ENCODE data around the gene PCDHA4.

Gene PCDHA4

DNA sequence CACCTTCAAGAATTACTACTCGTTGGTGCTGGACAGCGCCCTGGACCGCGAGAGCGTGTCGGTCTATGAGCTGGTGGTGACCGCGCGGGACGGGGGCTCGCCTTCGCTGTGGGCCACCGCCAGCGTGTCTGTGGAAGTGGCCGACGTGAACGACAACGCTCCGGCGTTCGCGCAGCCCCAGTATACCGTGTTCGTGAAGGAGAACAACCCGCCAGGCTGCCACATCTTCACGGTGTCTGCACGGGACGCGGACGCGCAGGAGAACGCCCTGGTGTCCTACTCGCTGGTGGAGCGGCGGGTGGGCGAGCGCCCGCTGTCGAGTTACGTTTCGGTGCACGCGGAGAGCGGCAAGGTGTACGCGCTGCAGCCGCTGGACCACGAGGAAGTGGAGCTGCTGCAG, 16.1 kb downstream of the PCDHA4 start:
- TF ChIP-seq, protein P1, sequence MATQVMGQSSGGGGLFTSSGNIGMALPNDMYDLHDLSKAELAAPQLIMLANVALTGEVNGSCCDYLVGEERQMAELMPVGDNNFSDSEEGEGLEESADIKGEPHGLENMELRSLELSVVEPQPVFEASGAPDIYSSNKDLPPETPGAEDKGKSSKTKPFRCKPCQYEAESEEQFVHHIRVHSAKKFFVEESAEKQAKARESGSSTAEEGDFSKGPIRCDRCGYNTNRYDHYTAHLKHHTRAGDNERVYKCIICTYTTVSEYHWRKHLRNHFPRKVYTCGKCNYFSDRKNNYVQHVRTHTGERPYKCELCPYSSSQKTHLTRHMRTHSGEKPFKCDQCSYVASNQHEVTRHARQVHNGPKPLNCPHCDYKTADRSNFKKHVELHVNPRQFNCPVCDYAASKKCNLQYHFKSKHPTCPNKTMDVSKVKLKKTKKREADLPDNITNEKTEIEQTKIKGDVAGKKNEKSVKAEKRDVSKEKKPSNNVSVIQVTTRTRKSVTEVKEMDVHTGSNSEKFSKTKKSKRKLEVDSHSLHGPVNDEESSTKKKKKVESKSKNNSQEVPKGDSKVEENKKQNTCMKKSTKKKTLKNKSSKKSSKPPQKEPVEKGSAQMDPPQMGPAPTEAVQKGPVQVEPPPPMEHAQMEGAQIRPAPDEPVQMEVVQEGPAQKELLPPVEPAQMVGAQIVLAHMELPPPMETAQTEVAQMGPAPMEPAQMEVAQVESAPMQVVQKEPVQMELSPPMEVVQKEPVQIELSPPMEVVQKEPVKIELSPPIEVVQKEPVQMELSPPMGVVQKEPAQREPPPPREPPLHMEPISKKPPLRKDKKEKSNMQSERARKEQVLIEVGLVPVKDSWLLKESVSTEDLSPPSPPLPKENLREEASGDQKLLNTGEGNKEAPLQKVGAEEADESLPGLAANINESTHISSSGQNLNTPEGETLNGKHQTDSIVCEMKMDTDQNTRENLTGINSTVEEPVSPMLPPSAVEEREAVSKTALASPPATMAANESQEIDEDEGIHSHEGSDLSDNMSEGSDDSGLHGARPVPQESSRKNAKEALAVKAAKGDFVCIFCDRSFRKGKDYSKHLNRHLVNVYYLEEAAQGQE (IDR thresholded peaks at IDR 0.05; ENCODE audit: low read depth) = peak; percentile 34; the same call in 1 of the 2 replicates

DNA sequence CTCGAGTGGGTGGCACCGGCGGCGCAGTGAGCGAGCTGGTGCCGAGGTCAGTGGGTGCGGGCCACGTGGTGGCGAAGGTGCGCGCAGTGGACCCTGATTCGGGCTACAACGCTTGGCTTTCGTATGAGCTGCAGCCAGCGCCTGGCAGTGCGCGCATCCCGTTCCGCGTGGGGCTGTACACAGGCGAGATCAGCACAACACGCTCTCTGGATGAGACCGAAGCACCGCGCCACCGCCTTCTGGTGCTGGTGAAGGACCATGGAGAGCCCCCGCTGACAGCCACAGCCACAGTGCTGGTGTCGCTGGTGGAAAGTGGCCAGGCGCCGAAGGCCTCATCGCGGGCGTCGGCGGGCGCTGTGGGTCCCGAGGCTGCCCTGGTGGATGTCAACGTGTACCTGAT, 16.6 kb downstream of the PCDHA4 start:
- TF ChIP-seq TCF12 (IDR thresholded peaks at IDR 0.05; ENCODE audit: low read depth) (no peak), EGR1 (IDR thresholded peaks at IDR 0.05) (no peak), CREB1 (IDR thresholded peaks at IDR 0.05; ENCODE audit: low read depth) (no peak), YY1 (IDR thresholded peaks at IDR 0.05; ENCODE audit: low read depth) (no peak), EP300 (IDR thresholded peaks at IDR 0.05; ENCODE audit: borderline replicate concordance) (no peak), NFIC (IDR thresholded peaks at IDR 0.05) (no peak), CEBPB (IDR thresholded peaks at IDR 0.05) (no peak), TAF1 (IDR thresholded peaks at IDR 0.05; ENCODE audit: low read depth) (no peak), TEAD4 (IDR thresholded peaks at IDR 0.05) (no peak), ZBTB7A (IDR thresholded peaks at IDR 0.05; ENCODE audit: low read depth) (no peak), RAD21 (IDR thresholded peaks at IDR 0.05; ENCODE audit: low read depth) (no peak), FOXM1 (IDR thresholded peaks at IDR 0.05; ENCODE audit: borderline replicate concordance, low read depth) (no peak)
- TF ChIP-seq, protein P2, sequence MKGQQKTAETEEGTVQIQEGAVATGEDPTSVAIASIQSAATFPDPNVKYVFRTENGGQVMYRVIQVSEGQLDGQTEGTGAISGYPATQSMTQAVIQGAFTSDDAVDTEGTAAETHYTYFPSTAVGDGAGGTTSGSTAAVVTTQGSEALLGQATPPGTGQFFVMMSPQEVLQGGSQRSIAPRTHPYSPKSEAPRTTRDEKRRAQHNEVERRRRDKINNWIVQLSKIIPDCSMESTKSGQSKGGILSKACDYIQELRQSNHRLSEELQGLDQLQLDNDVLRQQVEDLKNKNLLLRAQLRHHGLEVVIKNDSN (IDR thresholded peaks at IDR 0.05) = no peak
- TF ChIP-seq, protein P3, sequence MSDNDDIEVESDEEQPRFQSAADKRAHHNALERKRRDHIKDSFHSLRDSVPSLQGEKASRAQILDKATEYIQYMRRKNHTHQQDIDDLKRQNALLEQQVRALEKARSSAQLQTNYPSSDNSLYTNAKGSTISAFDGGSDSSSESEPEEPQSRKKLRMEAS (IDR thresholded peaks at IDR 0.05) = no peak
- TF ChIP-seq, protein P1 (IDR thresholded peaks at IDR 0.05; ENCODE audit: low read depth) = no peak

DNA sequence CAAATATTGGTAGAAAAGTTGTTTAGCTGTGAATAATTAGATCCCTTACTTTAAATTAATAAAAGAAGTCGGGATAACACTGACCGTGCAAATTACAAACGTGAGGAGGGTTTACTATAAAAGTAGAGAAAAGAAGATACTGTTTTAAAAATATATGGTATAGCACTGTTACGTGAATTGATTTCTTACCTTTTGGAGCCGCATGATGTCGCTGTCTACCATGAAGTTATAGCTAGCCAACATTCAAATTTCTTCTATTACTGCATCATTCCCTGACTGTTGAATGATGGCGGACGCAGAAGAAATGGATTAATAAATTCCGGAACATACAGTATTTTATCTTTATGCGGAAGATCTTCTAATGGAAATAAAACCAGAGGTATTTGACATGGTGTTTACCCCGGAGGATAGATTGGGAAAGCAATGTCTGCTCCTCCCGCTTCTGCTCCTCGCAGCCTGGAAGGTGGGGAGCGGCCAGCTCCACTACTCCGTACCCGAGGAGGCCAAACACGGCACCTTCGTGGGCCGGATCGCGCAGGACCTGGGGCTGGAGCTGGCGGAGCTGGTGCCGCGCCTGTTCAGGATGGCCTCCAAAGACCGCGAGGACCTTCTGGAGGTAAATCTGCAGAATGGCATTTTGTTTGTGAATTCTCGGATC, 21.0 kb downstream of the PCDHA4 start, which contains the start of gene PCDHA6:
TSS of gene PCDHA6 (plus strand) at position 257 of the 658 bp plus-strand sequence. CDS start at position 389, 132 bp downstream.
- TF ChIP-seq FOXM1 (IDR thresholded peaks at IDR 0.05; ENCODE audit: borderline replicate concordance, low read depth) (no peak), EGR1 (IDR thresholded peaks at IDR 0.05) (no peak), NFIC (IDR thresholded peaks at IDR 0.05) (no peak), CEBPB (IDR thresholded peaks at IDR 0.05) (no peak)
- TF ChIP-seq, protein P2 (IDR thresholded peaks at IDR 0.05) = no peak
- TF ChIP-seq, protein P1 (IDR thresholded peaks at IDR 0.05; ENCODE audit: low read depth) = no peak

DNA sequence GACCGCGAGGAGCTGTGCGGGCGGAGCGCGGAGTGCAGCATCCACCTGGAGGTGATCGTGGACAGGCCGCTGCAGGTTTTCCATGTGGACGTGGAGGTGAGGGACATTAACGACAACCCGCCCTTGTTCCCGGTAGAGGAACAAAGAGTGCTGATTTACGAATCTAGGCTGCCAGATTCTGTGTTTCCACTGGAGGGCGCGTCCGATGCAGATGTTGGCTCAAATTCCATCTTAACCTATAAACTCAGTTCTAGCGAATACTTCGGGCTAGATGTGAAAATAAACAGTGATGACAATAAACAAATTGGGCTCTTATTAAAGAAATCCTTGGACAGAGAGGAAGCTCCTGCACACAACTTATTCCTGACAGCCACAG, 21.5 kb downstream of the PCDHA4 start:
- TF ChIP-seq, protein P2 (IDR thresholded peaks at IDR 0.05) = no peak
- TF ChIP-seq EGR1 (IDR thresholded peaks at IDR 0.05) = no peak
- TF ChIP-seq EP300 (IDR thresholded peaks at IDR 0.05; ENCODE audit: borderline replicate concordance) = no peak

DNA sequence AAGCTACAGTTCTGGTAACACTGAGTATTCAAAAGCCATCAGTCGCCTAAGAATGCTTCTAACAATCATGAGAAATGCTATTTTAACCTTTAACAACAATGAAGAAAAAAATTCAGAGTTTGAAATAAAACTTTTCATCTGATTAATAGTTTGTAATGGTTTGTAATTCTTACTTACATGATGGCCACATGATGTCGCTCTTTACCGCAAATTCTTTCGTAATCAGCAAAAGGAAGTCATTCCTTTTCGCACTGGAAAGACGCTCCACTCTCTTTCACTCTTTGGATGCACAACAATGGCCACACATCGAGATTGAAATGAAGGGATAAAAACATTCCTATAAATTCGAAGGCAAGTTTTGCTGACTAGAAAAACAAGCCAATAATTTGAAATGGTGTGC, 27.1 kb downstream of the PCDHA4 start, which contains the start of gene PCDHA7:
TSS of gene PCDHA7 (plus strand) at position 277 of the 400 bp plus-strand sequence. CDS start at position 392, 115 bp downstream.
- no peak for TF ChIP-seq TCF12 (IDR thresholded peaks at IDR 0.05; ENCODE audit: low read depth)
- TF ChIP-seq, protein P3 (IDR thresholded peaks at IDR 0.05) = no peak
- TF ChIP-seq RAD21 (IDR thresholded peaks at IDR 0.05; ENCODE audit: low read depth) = no peak; the same call in 1 of the 2 replicates
